ENCODE data around the gene TBXAS1.
A peak's percentile ranks its signal among the peaks of the same experiment; 100 is the strongest.
"Not testable (repeated sequence)": the region's sequence is repeated elsewhere in the genome, so short reads cannot be mapped to it uniquely, and the experiment has no call there.

The TBXAS1 gene

GRCh38 chr7:139916717-139917395 lies 87.8 kb downstream of the TBXAS1 start:
- DNase-seq = peak; percentile 9

- no peak for DNase-seq
These were observed 88.8 kb downstream of the TBXAS1 start for GRCh38 chr7:139917851-139918250.

GRCh38 chr7:139918480-139918879 lies 89.4 kb downstream of the TBXAS1 start:
- DNase-seq = no peak

GRCh38 chr7:139923090-139923489 lies 94.0 kb downstream of the TBXAS1 start:
- no peak for DNase-seq

- DNase-seq = no peak
These were observed 95.4 kb downstream of the TBXAS1 start for GRCh38 chr7:139924461-139924860.

- not testable (repeated sequence) for DNase-seq
These were observed 100.2 kb downstream of the TBXAS1 start for GRCh38 chr7:139929221-139929620.

- no peak for DNase-seq
These were observed 101.4 kb downstream of the TBXAS1 start for GRCh38 chr7:139930286-139930965.

- peak; percentile 24 for DNase-seq
These were observed 102.3 kb downstream of the TBXAS1 start for GRCh38 chr7:139931190-139931934.

- DNase-seq = no peak
These were observed 103.5 kb downstream of the TBXAS1 start for GRCh38 chr7:139932531-139932930.

GRCh38 chr7:139936760-139937310 lies 107.8 kb downstream of the TBXAS1 start:
- no peak for DNase-seq

GRCh38 chr7:139937715-139938114 lies 108.7 kb downstream of the TBXAS1 start:
- no peak for DNase-seq

- DNase-seq = no peak
These were observed 111.8 kb downstream of the TBXAS1 start for GRCh38 chr7:139940866-139941265.

GRCh38 chr7:139941421-139941820 lies 112.4 kb downstream of the TBXAS1 start:
- no peak for DNase-seq

- no peak for DNase-seq
These were observed 112.8 kb downstream of the TBXAS1 start for GRCh38 chr7:139941866-139942265.

GRCh38 chr7:139942636-139943035 lies 113.6 kb downstream of the TBXAS1 start:
- no peak for DNase-seq

- DNase-seq = no peak
These were observed 114.3 kb downstream of the TBXAS1 start for GRCh38 chr7:139943401-139943800.

- no peak for DNase-seq
These were observed 115.2 kb downstream of the TBXAS1 start for GRCh38 chr7:139944248-139944647.

GRCh38 chr7:139946533-139946932 lies 117.5 kb downstream of the TBXAS1 start:
- DNase-seq = no peak

GRCh38 chr7:139947021-139947420 lies 118.0 kb downstream of the TBXAS1 start:
- no peak for DNase-seq

GRCh38 chr7:139948167-139948566 lies 119.1 kb downstream of the TBXAS1 start:
- no peak for DNase-seq

- no peak for DNase-seq
These were observed 119.7 kb downstream of the TBXAS1 start for GRCh38 chr7:139948587-139949335.

GRCh38 chr7:139949629-139950028 lies 120.6 kb downstream of the TBXAS1 start:
- DNase-seq = no peak
